ENCODE data around the gene METTL23. TPM values are rescaled to one million over a fixed set of nuclear protein-coding genes. Genes with fewer than 3 reads are reported as not detected.

The METTL23 gene
- total RNA-seq, 1 experiment from 2014 or later: 58.7 TPM

DNA sequence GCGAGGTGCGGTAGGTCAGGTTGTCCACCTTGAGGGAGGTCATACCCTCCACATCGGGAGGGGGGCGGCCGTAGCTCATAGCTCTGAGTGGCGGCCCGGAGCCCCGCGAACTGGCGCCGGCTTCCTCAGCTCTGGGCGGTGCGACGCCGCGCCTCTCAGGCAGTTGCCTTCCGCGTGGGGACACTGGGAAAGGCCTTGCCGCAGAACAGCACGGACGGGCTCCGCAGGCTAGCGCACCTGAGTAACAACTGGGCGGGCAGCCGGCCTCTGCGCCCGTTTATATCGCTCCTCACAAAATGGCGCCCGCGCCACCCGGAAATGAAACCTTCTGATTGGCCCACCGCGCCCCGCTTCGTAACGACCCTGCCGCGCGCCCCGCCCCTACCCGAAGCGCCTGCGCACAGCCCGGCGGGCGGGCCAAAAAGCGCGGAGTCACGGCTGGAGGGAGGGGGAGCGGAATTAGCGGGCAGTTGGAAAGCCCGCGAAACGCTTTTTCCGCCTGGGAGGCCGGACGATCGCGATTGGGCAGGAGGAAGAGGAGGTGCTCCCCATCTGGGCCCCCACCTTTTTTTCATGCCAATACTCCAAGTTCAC lies 10.5 kb downstream of the METTL23 start, which contains the start of gene SRSF2:
SRSF2 (minus strand) TSS at position 250 of the 594 bp plus-strand sequence; CDS start at position 79, 171 bp downstream.
- Histone ChIP-seq H3K9ac (ENCODE audit: low read length) (peak within 1 kb of the TSS; percentile 98), H3K9me2 (replicated peaks; ENCODE audit: low read length) (no peaks in the 10 kb centered on the region), H3K79me2 (ENCODE audit: low read length) (peaks cover 80% of the 10 kb centered on the region), H3K36me3 (ENCODE audit: low read depth, low read length) (peaks cover 43% of the 10 kb centered on the region), H2AFZ (ENCODE audit: low read length) (peak within 1 kb of the TSS; percentile 74), H3K4me1 (ENCODE audit: insufficient read depth, low read length) (peaks cover 37% of the 10 kb centered on the region), H3F3A (ENCODE audit: low read length, unreplicated experiment) (peaks cover 24% of the 10 kb centered on the region), H3K27ac (ENCODE audit: low read length) (peak within 1 kb of the TSS; percentile 89), H3K27me3 (ENCODE audit: low read length) (no peaks in the 10 kb centered on the region), H3K9me3 (ENCODE audit: low read length) (no peaks in the 10 kb centered on the region), H3K4me2 (ENCODE audit: low read length) (peak within 1 kb of the TSS; percentile 91), H3K4me3 (ENCODE audit: low read length) (peak within 1 kb of the TSS; percentile 89), H4K20me1 (ENCODE audit: low read length) (peaks cover 45% of the 10 kb centered on the region)
- peak; percentile 100 for DNase-seq
- ChIA-PET CTCF (interaction anchor here (0.6 kb wide), 1 partner anchor 1138 kb away, joined by 9 read pairs; no protein-coding TSS in a partner anchor), POLR2A (ENCODE audit: unreplicated experiment) (interaction anchor here (0.5 kb wide), 1 partner anchor 14 kb away, joined by 3 read pairs; no protein-coding TSS in a partner anchor)
- peak; percentile 68 for ATAC-seq
- BruUV-seq (replicated peaks): no TSS peak
- TF ChIP-seq EZH2phosphoT487 (IDR thresholded peaks at IDR 0.05; ENCODE audit: borderline replicate concordance, low read length) (no peak), EZH2 (IDR thresholded peaks at IDR 0.05; ENCODE audit: low read length, unreplicated experiment) (no peak), CTCF (conservative IDR thresholded peaks at IDR 0.05; ENCODE audit: low read depth, low read length) (no peak)
- intact Hi-C loops (cut with micrococcal nuclease): loop anchor here (10.0 kb wide), 1 partner anchor 548 kb away; no protein-coding TSS in a partner anchor

DNA sequence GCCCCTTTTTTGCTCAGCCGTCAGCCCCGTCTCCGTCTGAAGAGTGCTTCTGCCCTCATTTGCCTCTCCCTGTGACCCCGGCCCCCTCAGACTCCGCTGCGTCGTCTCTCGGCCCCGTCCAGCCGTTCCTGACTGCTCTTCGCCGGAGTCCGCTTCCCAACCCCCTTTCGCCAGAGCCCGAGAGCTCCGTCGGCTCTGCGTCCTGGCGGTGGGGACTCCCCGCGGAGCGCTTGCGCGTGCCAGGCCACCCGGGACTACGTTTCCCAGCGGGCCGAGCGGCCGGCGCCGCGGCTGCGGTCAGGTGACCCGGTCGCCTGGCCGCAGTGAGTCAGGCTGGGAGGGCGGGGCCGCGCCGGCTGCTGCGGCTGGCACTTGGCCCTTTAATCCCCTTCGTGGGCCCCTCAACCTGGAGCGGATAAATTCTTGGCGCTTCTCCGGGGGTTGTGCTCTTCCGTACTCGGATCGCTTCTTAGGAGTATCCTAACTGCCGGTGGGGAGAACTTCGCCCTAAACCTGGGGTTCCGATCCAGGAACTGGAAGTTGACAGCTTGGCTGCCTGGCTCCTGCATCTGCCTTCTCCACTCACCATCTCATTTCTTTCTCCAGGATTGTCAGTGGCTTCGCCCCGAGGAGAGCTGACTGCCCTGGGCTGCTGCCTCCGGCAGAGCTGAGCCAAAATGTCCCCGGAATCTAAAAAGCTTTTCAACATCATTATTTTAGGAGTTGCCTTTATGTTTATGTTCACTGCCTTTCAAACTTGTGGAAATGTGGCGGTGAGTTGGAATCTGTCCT lies 11.2 kb downstream of the METTL23 start, which contains the start of gene MFSD11:
MFSD11 (plus strand) TSS at position 444 of the 792 bp plus-strand sequence; CDS start at position 678, 234 bp downstream.
- H3K4me2 ChIP-seq (ENCODE audit: low read length): peak within 1 kb of the TSS; percentile 91
- H3K9ac ChIP-seq (ENCODE audit: low read length): peak within 1 kb of the TSS; percentile 98
- peaks cover 73% of the 10 kb centered on the region for H3K79me2 ChIP-seq (ENCODE audit: low read length)
- peaks cover 38% of the 10 kb centered on the region for H3K36me3 ChIP-seq (ENCODE audit: low read depth, low read length)
- no peak for TF ChIP-seq CTCF (conservative IDR thresholded peaks at IDR 0.05; ENCODE audit: low read depth, low read length)
- no peak for TF ChIP-seq EZH2 (IDR thresholded peaks at IDR 0.05; ENCODE audit: low read length, unreplicated experiment)
- no peak for TF ChIP-seq EZH2phosphoT487 (IDR thresholded peaks at IDR 0.05; ENCODE audit: borderline replicate concordance, low read length)
- H2AFZ ChIP-seq (ENCODE audit: low read length): peak within 1 kb of the TSS; percentile 74
- no peaks in the 10 kb centered on the region for H3K9me2 ChIP-seq (replicated peaks; ENCODE audit: low read length)
- ATAC-seq: peak; percentile 76
- no peaks in the 10 kb centered on the region for H3K27me3 ChIP-seq (ENCODE audit: low read length)
- H3K9me3 ChIP-seq (ENCODE audit: low read length): no peaks in the 10 kb centered on the region
- H3K27ac ChIP-seq (ENCODE audit: low read length): peak within 1 kb of the TSS; percentile 89
- H3K4me1 ChIP-seq (ENCODE audit: insufficient read depth, low read length): peaks cover 37% of the 10 kb centered on the region
- H3F3A ChIP-seq (ENCODE audit: low read length, unreplicated experiment): peaks cover 24% of the 10 kb centered on the region
- DNase-seq: peak; percentile 96
- POLR2A ChIA-PET (ENCODE audit: unreplicated experiment): interaction anchor here (0.6 kb wide), 2 partner anchors 10 to 384 kb away, joined by 5 to 6 read pairs; no protein-coding TSS in a partner anchor
- peaks cover 39% of the 10 kb centered on the region for H4K20me1 ChIP-seq (ENCODE audit: low read length)
- intact Hi-C loops (cut with micrococcal nuclease): loop anchor here (1.0 to 10.0 kb wide), 2 partner anchors 58 to 547 kb away; no protein-coding TSS in a partner anchor
- CTCF ChIA-PET: interaction anchor here (0.6 kb wide), 1 partner anchor 1138 kb away, joined by 9 read pairs; no protein-coding TSS in a partner anchor
- TSS peak; percentile 45 for BruUV-seq (replicated peaks)
- H3K4me3 ChIP-seq (ENCODE audit: low read length): peak within 1 kb of the TSS; percentile 89
